ENCODE measurements around the gene P2RY8.

GRCh38 chrX:1506916-1507315, 30.1 kb downstream of the P2RY8 start:
- TF ChIP-seq CTCF (IDR thresholded peaks at IDR 0.05) (no peak), POLR2A (IDR thresholded peaks at IDR 0.05) (no peak)
